NCI-H82 treated with DMSO at 0.1 percent for 48 hours (cell line): Measurements from ENCODE around the gene KCNJ1.

Experiments
- DNase-seq: peaks from one replicate; lab custom pipeline; 2025; ENCODE audit not compliant: unreplicated experiment; lab: John Stamatoyannopoulos, UW

The KCNJ1 gene

DNA sequence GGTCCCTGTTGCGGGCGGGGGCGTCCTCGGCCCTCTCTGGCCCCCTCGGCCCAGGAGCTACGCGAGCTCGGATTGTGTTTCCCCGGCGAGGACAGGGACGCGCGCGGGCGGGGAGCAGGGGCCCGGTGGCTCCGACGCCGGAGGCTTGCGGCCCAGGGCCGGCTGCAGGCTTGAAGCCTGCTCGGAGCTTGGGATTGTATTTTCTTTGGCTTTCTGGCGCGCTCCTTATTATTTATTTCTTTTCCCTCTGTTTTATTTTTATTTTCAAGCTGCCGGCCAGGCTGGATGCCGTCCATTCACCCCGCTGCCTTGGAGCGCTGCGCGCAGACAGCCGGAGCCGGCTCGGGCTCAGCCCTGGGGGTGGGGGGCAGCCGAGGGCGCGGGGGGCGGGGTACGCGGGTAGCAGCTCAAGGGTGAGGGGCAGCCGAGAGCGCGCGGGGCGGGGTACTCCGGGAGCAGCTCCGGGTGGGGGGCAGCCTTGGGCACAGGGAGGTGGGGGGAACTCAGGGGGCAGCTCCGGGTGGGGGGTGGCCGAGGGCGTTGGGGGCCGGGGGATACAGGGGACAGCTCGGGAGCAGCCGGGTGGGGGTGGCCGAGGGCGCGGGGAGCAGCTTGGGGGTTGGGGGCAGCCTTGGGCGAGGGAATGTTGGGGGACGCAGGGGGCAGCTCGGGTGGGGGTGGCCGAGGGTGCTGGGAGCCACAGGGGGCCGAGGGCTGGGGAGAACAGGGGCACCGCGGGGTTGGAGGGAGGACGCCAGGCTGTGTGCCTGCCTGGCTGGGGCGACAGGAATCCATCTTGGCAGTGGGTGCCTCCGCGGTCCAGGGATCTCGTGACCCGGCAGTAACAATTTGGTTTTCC is 42.7 kb downstream of the KCNJ1 start:
- DNase-seq: no peak

DNA sequence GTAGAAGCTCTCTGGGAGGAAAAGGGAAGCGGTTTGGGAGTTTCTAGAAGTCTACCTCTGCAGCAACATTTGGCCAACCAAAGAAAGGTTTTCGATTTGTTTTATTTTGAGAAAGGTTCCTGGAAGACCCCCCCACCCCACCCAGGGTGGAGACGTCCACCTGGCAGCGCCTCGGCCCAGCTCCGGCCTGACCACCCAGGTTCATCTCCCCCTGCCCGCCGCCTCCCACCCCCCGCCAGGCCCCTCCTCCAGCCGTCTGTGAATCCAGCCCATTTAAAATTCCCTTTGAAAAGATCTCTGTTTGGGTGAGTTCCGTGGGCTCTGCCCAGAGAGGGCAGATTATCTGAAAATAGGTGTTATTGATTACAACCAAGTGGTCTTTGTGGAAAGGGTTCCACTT is 43.3 kb downstream of the KCNJ1 start:
- DNase-seq: no peak

DNA sequence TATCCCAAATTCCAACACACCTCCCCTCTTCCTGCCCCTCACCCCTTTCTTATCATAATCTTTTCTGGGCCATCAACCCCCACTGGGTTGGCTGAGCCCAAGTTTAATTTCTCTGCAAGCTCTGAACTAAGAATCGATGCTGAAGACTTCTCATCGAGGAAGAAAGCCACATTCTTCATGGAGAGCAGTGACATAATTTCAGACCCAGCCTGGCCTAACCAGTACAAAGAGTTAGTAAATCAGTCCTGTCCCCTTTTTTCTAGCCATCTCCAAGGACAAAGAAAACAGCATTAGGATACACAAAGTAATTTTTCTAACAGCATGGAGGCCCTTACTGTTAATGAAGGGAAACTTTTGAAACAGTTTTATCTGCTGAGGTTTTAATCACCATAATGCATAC is 45.0 kb downstream of the KCNJ1 start:
- no peak for DNase-seq

DNA sequence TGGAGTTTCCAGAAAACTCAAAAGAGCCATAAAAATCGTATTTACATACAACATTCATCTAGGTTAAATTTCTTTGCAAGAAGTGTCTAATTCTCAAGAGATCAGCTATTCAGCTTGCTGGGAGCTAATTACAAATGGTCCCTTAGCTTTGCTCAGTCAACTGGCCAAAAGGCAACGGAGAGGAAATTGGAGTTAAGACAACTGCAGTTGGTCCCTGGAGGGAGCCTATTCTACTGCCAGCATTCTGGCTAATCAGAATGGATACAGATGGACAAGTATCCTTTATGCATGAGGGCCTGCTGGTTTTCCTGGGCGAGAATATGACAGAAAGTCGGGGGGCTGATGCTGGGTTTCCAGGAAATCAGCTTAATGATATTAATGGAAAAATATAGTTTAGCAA is 45.5 kb downstream of the KCNJ1 start:
- no peak for DNase-seq

DNA sequence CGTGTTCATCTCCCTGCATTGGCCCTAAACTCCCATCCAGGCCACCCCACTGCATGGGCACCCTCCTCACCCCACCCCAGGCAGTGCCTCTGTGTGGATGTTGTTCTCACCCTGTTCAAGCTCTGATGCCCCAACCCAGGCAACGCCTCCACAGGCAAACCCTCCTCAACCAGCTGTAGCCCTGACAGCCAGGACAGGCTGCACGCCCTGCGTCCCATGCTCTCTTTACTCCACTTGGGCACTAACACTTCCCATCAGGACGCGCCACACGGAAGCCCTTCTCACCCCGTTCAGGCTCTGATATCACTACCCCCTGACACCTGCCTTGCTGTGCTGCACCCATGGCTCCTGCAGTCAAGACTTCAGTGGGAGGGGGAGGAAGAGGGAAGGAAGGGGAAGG is 47.9 kb downstream of the KCNJ1 start:
- no peak for DNase-seq

DNA sequence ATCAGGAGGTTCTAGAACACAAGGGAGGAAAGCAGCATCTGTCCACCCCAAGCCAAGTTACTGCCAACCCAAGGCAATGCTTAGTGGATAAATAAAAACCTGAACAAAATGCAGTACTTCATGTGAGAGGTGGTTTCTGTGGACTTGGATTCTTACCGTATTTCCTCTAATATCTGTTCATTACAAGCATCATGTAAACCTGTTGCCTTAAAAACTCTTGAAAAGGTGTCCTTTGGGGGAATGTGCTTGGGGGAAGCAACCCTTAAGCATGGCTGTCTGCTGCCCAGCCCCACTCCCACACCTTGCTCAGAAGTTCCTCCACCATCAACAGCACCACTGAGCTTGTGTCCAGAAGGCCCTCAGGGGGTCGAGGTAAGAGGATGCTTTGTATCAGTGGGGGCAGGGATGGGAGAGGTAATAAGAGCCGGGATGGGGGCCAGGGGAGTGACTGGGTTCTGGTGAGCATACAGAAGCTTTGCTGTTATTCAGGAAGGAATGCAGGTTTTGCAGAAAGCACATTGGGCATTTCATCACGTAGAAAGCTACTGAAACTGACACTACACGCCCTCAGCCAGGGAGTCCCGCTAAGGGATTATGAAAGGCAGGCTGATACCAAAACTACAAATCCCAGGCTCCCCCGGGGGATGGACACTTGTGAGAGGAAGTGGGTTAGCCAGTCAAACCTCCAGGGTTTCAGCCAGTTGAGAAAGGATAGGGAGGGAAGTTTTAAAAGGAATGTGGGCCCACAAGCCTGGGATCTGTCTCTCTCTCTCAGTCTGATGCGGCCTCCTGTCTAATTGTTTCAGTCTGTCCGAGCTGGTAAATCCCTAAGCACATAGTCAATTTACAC is 52.0 kb downstream of the KCNJ1 start:
- peak; percentile 39 for DNase-seq

DNA sequence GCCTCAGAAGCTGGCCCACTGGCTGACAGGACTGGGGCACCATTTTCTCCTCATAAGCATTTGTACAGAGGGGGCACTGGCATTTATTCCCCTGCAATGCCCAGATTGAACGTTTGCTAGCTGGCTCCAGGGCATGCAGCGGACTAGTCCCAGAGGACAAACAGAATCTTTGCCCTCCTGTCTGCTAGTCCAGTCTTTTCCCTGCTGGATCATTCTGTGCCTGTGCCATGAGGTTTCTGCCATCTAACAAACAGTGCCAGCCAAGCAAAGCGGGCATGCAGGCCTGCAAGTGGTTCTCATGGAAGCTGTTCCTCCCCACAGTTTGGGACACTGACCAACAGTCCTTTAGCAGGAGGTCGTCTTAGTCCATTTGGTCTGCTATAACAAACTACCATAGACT is 53.4 kb downstream of the KCNJ1 start:
- no peak for DNase-seq

DNA sequence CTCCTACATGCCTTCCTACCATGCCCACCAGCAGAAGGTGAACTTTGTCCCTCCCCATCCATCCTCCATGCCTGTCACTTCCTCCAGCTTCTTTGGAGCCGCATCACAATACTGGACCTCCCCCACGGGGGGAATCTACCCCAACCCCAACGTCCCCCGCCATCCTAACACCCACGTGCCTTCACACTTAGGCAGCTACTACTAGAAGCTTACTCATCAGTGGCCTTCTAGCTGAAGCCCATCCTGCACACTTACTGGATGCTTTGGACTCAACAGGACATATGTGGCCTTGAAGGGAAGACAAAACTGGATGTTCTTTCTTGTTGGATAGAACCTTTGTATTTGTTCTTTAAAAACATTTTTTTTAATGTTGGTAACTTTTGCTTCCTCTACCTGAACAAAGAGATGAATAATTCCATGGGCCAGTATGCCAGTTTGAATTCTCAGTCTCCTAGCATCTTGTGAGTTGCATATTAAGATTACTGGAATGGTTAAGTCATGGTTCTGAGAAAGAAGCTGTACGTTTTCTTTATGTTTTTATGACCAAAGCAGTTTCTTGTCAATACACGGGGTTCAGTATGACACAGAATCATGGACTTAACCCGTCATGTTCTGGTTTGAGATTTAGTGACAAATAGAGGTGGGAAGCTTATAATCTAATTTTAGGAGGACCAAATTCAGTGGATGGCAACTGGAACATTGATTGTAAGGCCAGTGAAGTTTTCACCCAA is 56.1 kb downstream of the KCNJ1 start:
- no peak for DNase-seq

DNA sequence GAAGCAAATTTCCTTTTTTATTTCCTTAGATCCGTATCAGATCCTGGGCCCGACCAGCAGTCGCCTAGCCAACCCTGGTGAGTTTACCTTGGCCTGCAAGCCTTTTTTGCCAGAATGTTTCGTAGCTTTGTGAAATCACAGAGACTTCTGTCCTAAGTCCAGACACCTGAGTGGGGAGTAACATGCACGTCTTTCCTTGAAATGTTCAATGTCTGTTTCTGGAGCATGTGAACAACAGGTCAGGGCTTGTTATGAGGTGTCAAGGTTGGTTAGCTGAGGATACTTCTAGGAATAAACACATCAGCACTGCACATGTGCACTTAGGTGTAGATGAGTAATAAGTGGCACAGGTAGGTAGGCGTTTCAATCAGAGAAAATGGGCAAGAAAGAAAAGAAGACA is 58.0 kb downstream of the KCNJ1 start:
- no peak for DNase-seq

DNA sequence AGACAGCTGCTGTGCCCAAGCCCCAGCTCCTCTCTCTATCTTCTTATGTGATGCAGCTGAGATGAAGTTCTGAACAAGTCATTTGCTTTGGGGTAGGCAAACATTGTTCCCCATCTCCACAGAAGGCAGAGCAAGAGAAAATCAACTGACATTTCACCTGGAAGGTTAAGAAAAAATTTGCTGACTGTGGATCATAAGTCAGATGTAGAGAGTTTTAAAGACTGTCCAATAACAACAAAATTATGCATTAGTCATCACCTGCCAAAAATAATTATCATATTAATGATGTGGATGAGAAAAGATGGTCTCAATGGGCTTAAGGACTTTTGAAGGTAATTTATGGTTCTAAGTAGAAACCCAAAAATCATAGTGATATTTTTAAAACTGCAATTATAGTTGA is 59.2 kb downstream of the KCNJ1 start:
- DNase-seq: no peak

DNA sequence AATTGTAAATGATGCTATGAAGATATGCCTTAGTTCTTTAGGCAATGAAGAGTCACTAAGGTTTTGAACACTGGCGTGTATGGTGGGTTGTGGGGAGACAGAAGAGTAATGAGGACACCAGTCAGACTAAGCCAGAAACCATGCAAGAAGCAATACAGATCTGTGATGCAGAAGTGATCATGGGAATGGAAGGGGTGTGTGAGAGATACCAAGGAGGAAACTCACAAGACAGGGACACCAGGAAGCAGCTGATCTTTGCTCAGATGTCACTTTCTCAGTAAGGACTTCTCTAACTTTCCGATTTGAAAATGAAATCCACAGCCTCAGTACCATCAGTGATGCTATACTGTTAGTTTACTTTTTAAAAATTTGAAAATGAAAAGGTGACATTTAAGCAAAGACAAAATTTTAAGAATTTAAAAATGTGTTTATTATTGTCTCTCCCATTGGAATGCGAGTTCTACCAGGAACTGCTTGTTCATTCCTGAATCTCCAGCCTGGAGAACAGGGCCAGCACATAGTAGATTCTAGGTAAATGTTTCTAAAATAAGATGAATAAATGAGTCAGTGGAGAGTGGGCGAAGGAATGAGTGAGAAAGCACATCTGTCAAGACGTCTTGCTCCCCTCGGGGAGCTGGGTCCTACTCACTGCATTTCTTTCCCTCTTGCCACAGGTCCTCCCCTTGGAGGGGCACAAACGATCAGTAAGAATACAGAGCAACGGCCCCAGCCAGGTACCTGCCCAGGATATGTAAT is 60.4 kb downstream of the KCNJ1 start:
- no peak for DNase-seq

DNA sequence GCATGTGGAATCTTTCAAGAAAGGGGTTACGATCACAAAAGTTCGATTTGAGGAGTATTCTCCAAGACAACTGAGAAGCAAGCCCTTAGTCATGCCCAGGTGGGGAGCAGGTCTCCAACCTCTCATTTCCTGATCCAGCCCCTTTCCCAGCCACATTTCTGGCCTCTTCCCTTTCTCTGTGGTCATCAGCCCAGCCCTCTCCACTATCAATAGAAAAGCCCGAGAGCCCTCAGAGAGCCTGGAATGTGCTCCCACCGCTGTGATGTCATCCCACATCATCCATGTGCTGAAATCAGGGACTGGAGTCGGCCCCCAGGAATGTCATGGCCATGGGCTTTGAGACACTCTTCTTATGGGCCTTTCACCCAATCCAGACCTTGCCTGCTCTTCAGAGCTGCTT is 62.6 kb downstream of the KCNJ1 start:
- no peak for DNase-seq

DNA sequence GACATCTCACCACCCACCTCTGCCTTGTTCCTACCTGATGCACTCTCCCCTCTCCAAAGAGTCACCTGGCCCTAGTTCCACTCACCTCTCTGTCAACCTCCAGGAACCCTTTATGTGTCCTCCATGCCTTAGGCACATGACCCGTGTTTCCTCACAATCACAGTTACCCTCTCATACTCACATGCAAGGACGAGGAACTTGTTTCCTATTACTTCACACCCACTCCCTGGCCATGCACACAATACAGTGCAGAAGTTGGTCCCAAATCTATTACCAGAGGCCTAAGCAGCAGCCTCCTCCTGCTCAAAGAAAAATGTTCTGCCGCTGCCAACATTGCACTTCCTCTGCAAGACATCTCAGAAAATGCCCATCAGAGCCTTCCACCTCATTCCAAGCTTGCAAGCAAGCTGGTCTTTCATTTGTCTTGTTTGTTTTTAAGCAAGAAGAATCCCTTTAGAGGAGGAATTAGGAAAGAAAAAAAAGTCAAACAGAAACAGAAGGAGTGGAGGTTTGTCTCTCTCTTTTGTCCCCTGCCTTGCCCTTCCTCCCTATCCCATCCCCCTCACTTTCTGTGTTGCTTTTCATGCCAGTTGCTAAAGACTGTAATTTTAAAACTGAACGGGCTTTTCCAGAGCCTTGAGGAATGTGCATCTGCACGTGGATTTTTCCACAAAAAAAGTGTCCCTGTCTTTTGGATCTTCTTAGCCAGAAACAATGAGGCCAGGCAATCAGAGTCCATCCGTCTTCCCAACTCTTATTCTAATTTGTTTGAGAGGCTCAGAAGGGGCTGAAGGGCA is 63.4 kb downstream of the KCNJ1 start:
- DNase-seq: no peak

DNA sequence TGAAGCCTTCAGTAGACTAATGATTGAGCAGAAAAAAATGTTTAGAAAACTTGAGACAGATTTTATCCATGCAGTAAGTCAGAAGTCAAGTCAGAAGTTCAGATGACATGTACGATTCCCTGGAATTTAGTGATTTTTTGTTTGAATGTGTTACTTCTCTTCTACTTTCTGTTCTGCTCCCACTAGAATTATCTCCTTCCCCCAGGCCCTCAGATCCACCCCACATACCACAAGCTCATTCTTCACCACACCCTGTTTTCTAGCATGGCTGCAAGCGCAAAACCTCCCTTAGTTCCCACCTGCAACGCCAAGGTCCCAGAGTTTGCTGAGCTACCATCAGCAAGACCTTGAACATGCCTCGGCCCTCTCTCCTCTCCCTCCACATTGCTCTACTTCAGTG is 64.1 kb downstream of the KCNJ1 start:
- DNase-seq: no peak

DNA sequence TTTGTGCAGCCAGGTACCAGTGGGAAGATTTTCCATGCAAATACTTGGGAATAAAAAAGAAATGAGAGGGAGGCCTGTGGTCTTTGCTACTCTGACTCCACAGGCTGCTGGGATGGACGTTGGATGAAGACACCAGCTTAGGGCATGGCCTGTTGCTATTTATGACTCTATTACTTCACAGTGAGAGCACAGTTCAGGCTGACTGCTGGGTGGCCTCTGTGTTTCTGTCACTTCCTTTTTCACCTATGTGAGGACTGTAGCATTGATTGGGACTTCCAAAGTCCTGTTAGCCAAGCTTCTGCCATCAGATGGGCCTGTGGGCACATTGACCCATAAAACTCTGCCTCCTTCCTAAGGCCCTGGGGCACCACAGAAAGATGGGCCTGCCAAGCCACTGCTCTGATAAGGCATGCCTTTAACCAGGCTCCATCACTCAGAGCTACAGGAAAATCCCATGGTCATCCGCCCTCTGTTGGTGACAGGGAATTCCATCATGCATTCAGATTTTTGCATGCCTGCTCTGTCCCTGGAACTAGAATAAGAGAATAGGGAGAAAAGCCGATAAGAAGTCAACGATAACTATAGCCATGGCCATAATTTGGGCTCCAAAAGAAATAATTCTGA is 64.6 kb downstream of the KCNJ1 start:
- DNase-seq: no peak

DNA sequence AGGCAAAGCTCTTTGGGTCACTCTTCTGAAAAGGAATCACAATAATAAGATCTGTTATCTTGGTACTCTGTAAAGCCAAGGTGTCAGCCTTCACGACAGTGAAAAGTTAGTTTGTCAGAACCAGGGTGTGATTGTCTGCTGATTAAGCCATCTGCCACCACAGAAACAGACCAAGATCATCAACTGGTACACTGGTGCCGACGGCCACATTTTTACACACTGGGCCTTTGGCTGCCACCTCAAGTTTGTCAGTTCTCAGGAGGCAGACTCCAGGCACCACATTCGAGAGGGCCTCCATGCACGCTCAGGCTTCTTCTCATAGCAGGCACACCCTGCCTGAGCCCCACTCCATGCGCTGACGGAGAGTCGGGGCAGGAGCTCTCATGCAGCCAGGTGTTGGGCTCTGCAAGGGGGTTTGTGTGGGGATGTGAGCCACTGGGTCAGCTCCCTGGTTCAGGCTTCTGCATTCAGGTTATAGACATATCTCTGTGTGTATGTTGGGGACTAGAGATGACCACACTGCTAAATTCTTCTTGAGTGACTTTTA is 66.2 kb downstream of the KCNJ1 start:
- DNase-seq: no peak

DNA sequence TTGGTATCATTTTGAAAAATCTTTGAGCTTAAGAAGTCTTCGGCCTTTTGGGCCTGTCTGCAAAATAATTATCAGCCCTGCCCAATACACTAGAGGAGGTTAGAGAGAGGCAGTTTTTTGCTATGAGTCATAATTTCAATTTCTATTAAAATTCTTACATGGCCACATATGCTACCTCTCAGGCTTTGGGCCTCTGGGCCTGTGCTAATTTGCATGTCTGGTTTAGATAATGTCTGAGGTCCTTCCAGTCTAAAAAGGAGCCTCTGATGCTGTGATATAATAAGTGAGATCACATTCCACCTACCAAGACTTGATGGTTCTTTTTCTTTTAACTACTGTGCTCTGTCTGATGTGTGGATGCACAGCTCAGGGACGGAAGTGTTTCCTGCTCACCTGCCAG is 70.8 kb downstream of the KCNJ1 start:
- DNase-seq: no peak

DNA sequence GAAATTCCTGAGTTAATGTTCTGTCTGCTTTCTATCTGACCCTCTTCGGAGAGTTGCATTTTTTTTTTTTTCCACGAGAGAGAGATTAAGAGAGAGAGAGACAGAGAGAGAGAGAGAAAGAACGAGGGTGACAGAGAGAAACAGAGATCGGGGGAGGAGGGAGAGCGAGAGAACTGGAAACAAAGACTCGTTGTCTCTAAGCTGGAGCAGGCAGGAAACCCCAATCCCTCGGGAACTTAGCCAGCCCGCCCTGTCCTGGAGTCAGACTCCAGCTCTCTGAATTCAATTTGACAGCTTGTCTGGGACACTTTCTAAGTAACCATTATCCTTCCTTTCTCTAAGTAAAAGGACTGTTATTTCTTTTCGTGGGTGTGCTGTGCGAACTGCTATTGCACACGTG is 76.9 kb downstream of the KCNJ1 start:
- no peak for DNase-seq

DNA sequence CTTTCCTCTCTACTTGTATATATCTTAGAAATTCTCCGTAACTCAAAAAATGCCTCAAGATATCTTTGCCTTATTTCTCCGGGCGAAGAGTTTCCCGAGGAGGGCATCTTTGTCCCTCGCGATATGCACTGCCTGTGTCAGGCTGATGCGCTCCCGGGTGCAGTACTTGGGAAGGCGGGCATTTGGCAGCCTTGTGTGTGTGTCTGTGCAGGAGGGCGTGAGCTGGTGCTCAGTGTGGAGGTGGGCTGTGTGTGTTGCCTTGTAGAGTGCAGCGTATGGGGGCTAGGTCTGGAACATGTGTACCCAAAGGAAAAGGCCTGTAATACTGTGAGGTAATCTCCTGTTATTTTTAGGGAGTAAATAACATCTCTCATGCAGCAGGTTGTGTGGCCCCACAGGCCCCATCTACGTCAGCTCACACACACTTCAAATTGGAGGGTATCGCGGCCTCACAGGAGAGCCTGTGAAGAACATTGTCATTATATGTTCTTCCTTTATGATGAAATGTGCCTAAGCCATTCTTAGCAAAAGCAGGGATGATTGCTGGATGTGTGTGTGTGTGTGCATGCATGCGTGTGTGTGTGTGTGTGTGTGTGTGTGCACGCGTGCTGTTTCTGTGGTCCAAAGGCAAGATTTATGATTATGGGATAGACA is 77.5 kb downstream of the KCNJ1 start:
- DNase-seq: no peak
